ENCODE data around the gene MTG1.

GRCh38 chr10:133458710-133459453 is 64.9 kb downstream of the MTG1 start:
- TF ChIP-seq EZH2 (IDR thresholded peaks at IDR 0.05; ENCODE audit: insufficient read depth, poor library complexity, severe bottlenecking) (no peak), EZH2phosphoT487 (IDR thresholded peaks at IDR 0.05; ENCODE audit: insufficient read depth, low read depth) (no peak)

Data from GM23248 (cell line).